PC-3 (cell line): ENCODE measurements around the gene REG1A. TPM values are rescaled to one million over a fixed set of nuclear protein-coding genes. Genes with fewer than 3 reads are reported as not detected.

Experiments
- ATAC-seq: fragments of 200-7000 bp; cut with Tn5 transposase; 2 replicates; pipeline ENCODE4 v1.9.1; 2020; ENCODE audit warnings: mild to moderate bottlenecking, moderate library complexity
- BruUV-seq: library from RNA; stranded (reverse); fragments of 400-500 nt; replicated peaks from 2 replicates; lab custom pipeline; 2021; lab: Mats Ljungman, UMichigan
- CTCF ChIA-PET: fragments of 300-600 bp; sonication (Branson Sonifier 250); formaldehyde crosslinking; loops from one replicate; lab custom pipeline; 2022; ENCODE audit warnings: antibody characterized with exemption; lab: Charles Lee
- POLR2A ChIA-PET: fragments of 300-600 bp; sonication (Branson Sonifier 250); formaldehyde crosslinking; loops from one replicate; lab custom pipeline; 2022; ENCODE audit warnings: antibody characterized with exemption; ENCODE audit not compliant: unreplicated experiment; lab: Charles Lee
- DNase-seq: peaks from one replicate; pipeline ENCODE4 v3.0.0-alpha.2; 2015
- H2AFZ ChIP-seq: fragments of 300-600 bp; sonication (generic); 2 replicates; pipeline ENCODE4 v1.6.0; 2016; ENCODE audit warnings: antibody characterized with exemption, low read length
- H3F3A ChIP-seq: fragments of 300-600 bp; sonication (generic); one replicate; pipeline ENCODE4 v1.6.0; 2017; ENCODE audit warnings: antibody characterized with exemption, low read length, control low read depth, mild to moderate bottlenecking; ENCODE audit not compliant: unreplicated experiment
- H3K27ac ChIP-seq: fragments of 300-600 bp; sonication (generic); 2 replicates; pipeline ENCODE4 v1.5.1; 2016; ENCODE audit warnings: mild to moderate bottlenecking, low read length
- H3K27me3 ChIP-seq: fragments of 300-600 bp; sonication (generic); 2 replicates; pipeline ENCODE4 v1.6.1; 2016; ENCODE audit warnings: low read length, mixed read lengths
- H3K36me3 ChIP-seq: fragments of 300-600 bp; sonication (generic); 2 replicates; pipeline ENCODE4 v1.6.1; 2016; ENCODE audit warnings: low read depth, mixed run types, low read length, mixed read lengths
- H3K4me1 ChIP-seq: fragments of 300-600 bp; sonication (generic); 2 replicates; pipeline ENCODE4 v1.5.1; 2016; ENCODE audit warnings: low read length; ENCODE audit not compliant: insufficient read depth
- H3K4me2 ChIP-seq: fragments of 300-600 bp; sonication (generic); 2 replicates; pipeline ENCODE4 v1.6.0; 2016; ENCODE audit warnings: low read length
- H3K4me3 ChIP-seq: fragments of 300-600 bp; sonication (generic); 2 replicates; pipeline ENCODE4 v1.5.1; 2016; ENCODE audit warnings: mild to moderate bottlenecking, low read length, mixed read lengths
- H3K79me2 ChIP-seq: fragments of 300-600 bp; sonication (generic); 2 replicates; pipeline ENCODE4 v1.6.1; 2017; ENCODE audit warnings: low read length, mixed read lengths
- H3K9ac ChIP-seq: fragments of 300-600 bp; sonication (generic); 2 replicates; pipeline ENCODE4 v1.6.0; 2016; ENCODE audit warnings: mild to moderate bottlenecking, low read length
- H3K9me2 ChIP-seq: fragments of 300-600 bp; sonication (generic); replicated peaks from 2 replicates; pipeline ENCODE4 v1.6.1; 2016; ENCODE audit warnings: mixed run types, low read length, mixed read lengths
- H3K9me3 ChIP-seq: fragments of 300-600 bp; sonication (generic); 2 replicates; pipeline ENCODE4 v1.6.1; 2016; ENCODE audit warnings: low read length, mixed read lengths
- H4K20me1 ChIP-seq: fragments of 300-600 bp; sonication (generic); 2 replicates; pipeline ENCODE4 v1.6.1; 2016; ENCODE audit warnings: low read length, mixed read lengths
- EZH2 ChIP-seq: fragments of 300-600 bp; sonication (generic); IDR thresholded peaks from one replicate; pipeline ENCODE4 v1.6.1; 2017; ENCODE audit warnings: antibody characterized with exemption, mild to moderate bottlenecking, low read length; ENCODE audit not compliant: unreplicated experiment
- EZH2phosphoT487 ChIP-seq: fragments of 300-600 bp; sonication (generic); IDR thresholded peaks from 2 replicates; pipeline ENCODE4 v1.6.1; 2018; ENCODE audit warnings: mild to moderate bottlenecking, antibody characterized with exemption, low read length, borderline replicate concordance
- intact Hi-C: fragments of 100-400 bp; cut with micrococcal nuclease; formaldehyde crosslinking; loops from 2 replicates; pipeline ENCODE4 v1.9.0; 2023
- total RNA-seq: library from RNA; depleted of rRNA; stranded (reverse); fragments of >200 nt; gene quantifications from 2 replicates; pipeline ENCODE4 v1.2.3, GENCODE V29; 2014
- TF ChIP-seq, protein P1 (sequence below): fragments of 300-600 bp; sonication (generic); conservative IDR thresholded peaks from 2 replicates; pipeline ENCODE4 v1.5.1; 2017; ENCODE audit warnings: antibody characterized with exemption, low read depth, mild to moderate bottlenecking, low read length

The REG1A gene
- total RNA-seq, 1 experiment from 2014 or later, result not detected

- no peak overlapping the region for H3K4me3 ChIP-seq
- no peaks in the 10 kb centered on the region for H3K4me1 ChIP-seq
- no peaks in the 10 kb centered on the region for H4K20me1 ChIP-seq
- 0 out of 2 replicates have a peak, but pooled peaks cover 8% of the 10 kb centered on the region for H3K9me3 ChIP-seq
- no peaks in the 10 kb centered on the region for H3K9me2 ChIP-seq
- ATAC-seq (no peak), DNase-seq (no peak)
- H3K27ac ChIP-seq, result no peak overlapping the region
- H2AFZ ChIP-seq, result no peak overlapping the region
- H3K79me2 ChIP-seq, result no peaks in the 10 kb centered on the region
- H3K9ac ChIP-seq, result no peak overlapping the region
- H3K27me3 ChIP-seq, result no peaks in the 10 kb centered on the region
- no peaks in the 10 kb centered on the region for H3F3A ChIP-seq
- intact Hi-C loops, result no loop called here
- no peak overlapping the region for H3K4me2 ChIP-seq
- TF ChIP-seq, protein P1, sequence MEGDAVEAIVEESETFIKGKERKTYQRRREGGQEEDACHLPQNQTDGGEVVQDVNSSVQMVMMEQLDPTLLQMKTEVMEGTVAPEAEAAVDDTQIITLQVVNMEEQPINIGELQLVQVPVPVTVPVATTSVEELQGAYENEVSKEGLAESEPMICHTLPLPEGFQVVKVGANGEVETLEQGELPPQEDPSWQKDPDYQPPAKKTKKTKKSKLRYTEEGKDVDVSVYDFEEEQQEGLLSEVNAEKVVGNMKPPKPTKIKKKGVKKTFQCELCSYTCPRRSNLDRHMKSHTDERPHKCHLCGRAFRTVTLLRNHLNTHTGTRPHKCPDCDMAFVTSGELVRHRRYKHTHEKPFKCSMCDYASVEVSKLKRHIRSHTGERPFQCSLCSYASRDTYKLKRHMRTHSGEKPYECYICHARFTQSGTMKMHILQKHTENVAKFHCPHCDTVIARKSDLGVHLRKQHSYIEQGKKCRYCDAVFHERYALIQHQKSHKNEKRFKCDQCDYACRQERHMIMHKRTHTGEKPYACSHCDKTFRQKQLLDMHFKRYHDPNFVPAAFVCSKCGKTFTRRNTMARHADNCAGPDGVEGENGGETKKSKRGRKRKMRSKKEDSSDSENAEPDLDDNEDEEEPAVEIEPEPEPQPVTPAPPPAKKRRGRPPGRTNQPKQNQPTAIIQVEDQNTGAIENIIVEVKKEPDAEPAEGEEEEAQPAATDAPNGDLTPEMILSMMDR, result no peak
- TF ChIP-seq EZH2 (no peak), EZH2phosphoT487 (no peak)
- no TSS peak for BruUV-seq
- ChIA-PET POLR2A (no interaction called here), CTCF (no interaction called here)
- no peaks in the 10 kb centered on the region for H3K36me3 ChIP-seq
Observed at GRCh38 chr2:79083597-79084251, 36.6 kb upstream of the REG1A start.

DNA sequence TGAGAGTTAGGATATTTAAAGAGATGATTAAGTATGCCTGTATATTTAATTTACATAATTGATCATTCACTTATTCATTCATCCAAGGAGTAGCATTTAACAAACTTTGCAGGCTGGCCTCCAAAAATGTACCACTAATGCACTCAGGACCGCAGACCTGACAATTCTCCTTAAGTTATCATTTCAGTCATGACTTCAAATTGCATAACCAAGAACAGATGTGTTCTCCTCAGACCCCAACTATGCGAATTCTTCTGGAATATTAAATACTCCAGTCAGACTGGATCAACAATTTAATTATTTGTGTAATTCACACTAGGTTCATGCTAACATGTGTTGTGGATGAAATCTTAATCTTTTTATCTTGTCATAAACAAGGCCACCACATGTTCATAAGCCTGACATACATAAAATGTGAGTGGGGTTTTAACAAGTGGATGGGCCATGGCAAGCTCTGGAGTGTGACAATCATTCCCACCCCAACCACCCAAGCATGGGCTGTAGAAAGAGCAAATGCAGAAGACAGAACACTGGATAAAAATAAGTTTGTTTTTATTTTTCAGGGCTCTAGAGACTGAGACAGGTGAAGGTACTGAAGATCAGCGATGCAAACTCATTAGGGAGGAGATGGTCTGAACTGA, 35.7 kb upstream of the REG1A start:
- Histone ChIP-seq H2AFZ (no peak overlapping the region), H4K20me1 (no peaks in the 10 kb centered on the region), H3K9ac (no peak overlapping the region), H3K9me3 (0 out of 2 replicates have a peak, but pooled peaks cover 8% of the 10 kb centered on the region), H3K27ac (no peak overlapping the region), H3K79me2 (no peaks in the 10 kb centered on the region), H3K4me1 (no peaks in the 10 kb centered on the region), H3K9me2 (no peaks in the 10 kb centered on the region), H3K4me3 (no peak overlapping the region), H3K36me3 (no peaks in the 10 kb centered on the region), H3F3A (no peaks in the 10 kb centered on the region), H3K27me3 (no peaks in the 10 kb centered on the region), H3K4me2 (no peak overlapping the region)
- no peak for TF ChIP-seq EZH2
- TF ChIP-seq EZH2phosphoT487, result no peak
- TF ChIP-seq, protein P1, result no peak
- intact Hi-C loops, result no loop called here
- ATAC-seq (no peak), DNase-seq (no peak)
- CTCF ChIA-PET, result no interaction called here
- no TSS peak for BruUV-seq
- POLR2A ChIA-PET, result no interaction called here

DNA sequence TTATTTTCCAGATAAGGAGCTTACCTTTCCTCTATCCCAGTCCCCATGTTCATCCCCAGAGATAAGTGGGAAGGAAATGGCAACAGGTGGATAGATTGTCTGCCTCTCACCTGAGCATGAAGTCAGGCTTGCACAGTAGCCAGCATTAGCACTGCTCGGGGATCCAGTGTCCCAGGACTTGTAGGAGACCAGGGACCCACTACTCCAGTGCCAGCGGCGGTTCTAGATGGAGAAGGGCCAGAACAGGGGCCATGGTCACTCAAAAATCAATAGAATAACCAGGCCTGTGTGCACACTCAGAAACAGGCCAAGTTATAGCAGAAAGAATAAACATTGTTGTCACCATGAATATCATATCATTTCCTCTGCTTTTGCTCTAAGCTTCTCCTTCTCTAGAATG, 34.9 kb upstream of the REG1A start:
- Histone ChIP-seq H3K4me2 (no peak overlapping the region), H3K36me3 (no peaks in the 10 kb centered on the region), H3K27me3 (no peaks in the 10 kb centered on the region), H3K9me2 (no peaks in the 10 kb centered on the region), H3F3A (no peaks in the 10 kb centered on the region), H3K79me2 (no peaks in the 10 kb centered on the region), H2AFZ (no peak overlapping the region), H4K20me1 (no peaks in the 10 kb centered on the region), H3K4me3 (no peak overlapping the region), H3K27ac (no peak overlapping the region), H3K4me1 (no peaks in the 10 kb centered on the region), H3K9me3 (0 out of 2 replicates have a peak, but pooled peaks cover 8% of the 10 kb centered on the region), H3K9ac (no peak overlapping the region)
- no peak for ATAC-seq
- ChIA-PET CTCF (no interaction called here), POLR2A (no interaction called here)
- intact Hi-C loops, result no loop called here
- BruUV-seq, result no TSS peak
- TF ChIP-seq EZH2, result no peak
- TF ChIP-seq EZH2phosphoT487, result no peak
- TF ChIP-seq, protein P1, result no peak
- DNase-seq, result no peak
